Neural crest cell (in vitro differentiated cells): ENCODE results near the gene DNAAF5. TPM values are rescaled to one million over a fixed set of nuclear protein-coding genes. Genes with fewer than 3 reads are reported as not detected.
A peak's percentile ranks its signal among the peaks of the same experiment; 100 is the strongest.

Experiments
- DNase-seq: peaks from one replicate; pipeline ENCODE4 v3.0.0; 2021; ENCODE audit warnings: low read depth, mixed read lengths, low spot score
- H3K27ac Mint-ChIP-seq: one replicate; pipeline ENCODE4 v1.8.0; 2021; ENCODE audit warnings: mild to moderate bottlenecking, mixed read lengths; ENCODE audit not compliant: unreplicated experiment
- H3K27me3 Mint-ChIP-seq: 2 replicates; pipeline ENCODE4 v1.8.0; 2021; ENCODE audit warnings: low read depth, mild to moderate bottlenecking, mixed read lengths
- H3K36me3 Mint-ChIP-seq: 2 replicates; pipeline ENCODE4 v1.8.0; 2021; ENCODE audit warnings: low read depth, mild to moderate bottlenecking, mixed read lengths
- H3K4me1 Mint-ChIP-seq: 2 replicates; pipeline ENCODE4 v1.8.0; 2021; ENCODE audit warnings: mixed read lengths
- H3K4me3 Mint-ChIP-seq: one replicate; pipeline ENCODE4 v1.8.0; 2021; ENCODE audit warnings: mild to moderate bottlenecking, mixed read lengths
- H3K9me3 Mint-ChIP-seq: 2 replicates; pipeline ENCODE4 v1.8.0; 2021; ENCODE audit warnings: mixed read lengths
- total RNA-seq: library from RNA; stranded (reverse); gene quantifications from 2 replicates; pipeline ENCODE4 v1.2.1, GENCODE V29; 2021
- TF ChIP-seq, protein P1 (sequence below): fragments of 200-600 bp; sonication (generic); conservative IDR thresholded peaks from 2 replicates; pipeline ENCODE4 v1.5.0; 2021; ENCODE audit warnings: antibody characterized with exemption, mild to moderate bottlenecking

DNAAF5 gene
- total RNA-seq, 1 donor from 2014 or later: 54.2 TPM

DNA sequence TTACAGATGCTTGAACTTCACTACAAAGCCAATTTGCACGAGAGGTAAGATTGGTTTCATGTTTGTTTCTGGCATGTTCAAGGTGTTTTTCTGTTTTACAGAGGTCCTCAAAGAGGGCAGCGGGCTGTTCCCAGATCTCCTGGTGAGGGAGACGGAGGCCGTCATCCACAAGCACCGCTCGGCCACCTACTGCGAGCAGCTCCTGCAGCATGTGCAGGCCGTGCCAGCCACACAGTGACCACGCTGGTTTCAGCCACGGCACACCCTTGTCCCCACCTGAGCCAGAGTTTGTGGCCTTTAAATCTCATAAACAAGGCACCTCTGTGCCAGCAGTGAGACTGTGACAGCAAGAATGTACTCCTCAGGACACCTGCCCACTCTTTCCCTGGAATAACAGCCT, 58.9 kb downstream of the DNAAF5 start:
- Mint-ChIP-seq H3K4me3 (no peak overlapping the region), H3K4me1 (no peaks in the 10 kb centered on the region), H3K9me3 (peaks cover 2% of the 10 kb centered on the region), H3K36me3 (peaks cover 40% of the 10 kb centered on the region), H3K27ac (no peak overlapping the region), H3K27me3 (no peaks in the 10 kb centered on the region)
- TF ChIP-seq, protein P1, sequence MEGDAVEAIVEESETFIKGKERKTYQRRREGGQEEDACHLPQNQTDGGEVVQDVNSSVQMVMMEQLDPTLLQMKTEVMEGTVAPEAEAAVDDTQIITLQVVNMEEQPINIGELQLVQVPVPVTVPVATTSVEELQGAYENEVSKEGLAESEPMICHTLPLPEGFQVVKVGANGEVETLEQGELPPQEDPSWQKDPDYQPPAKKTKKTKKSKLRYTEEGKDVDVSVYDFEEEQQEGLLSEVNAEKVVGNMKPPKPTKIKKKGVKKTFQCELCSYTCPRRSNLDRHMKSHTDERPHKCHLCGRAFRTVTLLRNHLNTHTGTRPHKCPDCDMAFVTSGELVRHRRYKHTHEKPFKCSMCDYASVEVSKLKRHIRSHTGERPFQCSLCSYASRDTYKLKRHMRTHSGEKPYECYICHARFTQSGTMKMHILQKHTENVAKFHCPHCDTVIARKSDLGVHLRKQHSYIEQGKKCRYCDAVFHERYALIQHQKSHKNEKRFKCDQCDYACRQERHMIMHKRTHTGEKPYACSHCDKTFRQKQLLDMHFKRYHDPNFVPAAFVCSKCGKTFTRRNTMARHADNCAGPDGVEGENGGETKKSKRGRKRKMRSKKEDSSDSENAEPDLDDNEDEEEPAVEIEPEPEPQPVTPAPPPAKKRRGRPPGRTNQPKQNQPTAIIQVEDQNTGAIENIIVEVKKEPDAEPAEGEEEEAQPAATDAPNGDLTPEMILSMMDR: no peak
- DNase-seq: no peak

DNA sequence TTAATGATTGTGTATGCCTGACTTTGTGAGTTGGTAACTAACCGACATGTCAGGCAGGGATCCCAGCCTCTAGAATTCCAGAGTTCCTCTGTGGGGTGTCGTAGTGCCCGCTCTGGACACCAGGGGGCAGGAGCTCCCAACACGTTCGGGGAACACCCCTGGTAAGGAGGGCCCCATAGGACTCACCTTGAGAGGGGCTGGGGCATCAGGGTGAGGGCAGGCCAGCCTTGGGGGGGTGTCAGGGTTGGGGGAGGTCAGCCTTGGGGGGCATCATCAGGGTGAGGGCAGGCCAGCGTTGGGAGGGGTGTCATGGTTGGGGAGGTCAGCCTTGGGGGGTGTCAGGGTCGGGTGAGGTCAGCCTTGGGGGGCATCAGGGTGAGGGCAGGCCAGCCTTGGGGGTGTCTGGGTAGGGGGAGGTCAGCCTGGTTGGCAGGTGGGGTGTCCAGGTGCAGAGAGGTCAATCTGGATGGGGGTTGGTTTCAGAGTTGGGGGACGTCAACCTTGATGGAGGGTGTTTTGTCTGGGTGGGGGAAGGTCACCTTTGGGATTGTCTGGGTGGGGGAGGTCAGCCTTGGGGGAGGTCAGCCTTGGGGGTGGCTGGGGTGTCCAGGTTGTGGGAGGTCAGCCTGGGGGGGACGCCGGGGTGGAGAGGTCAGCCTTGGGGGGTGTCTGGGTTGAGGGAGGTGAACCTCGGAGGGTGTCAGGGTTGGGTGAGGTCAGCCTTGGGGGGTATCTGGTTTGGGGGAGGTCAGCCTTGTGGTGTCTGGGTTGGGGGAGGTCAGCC, 60.2 kb downstream of the DNAAF5 start:
- no peak overlapping the region for H3K27ac Mint-ChIP-seq
- TF ChIP-seq, protein P1: peak; percentile 73
- H3K4me1 Mint-ChIP-seq: no peaks in the 10 kb centered on the region
- peaks cover 2% of the 10 kb centered on the region for H3K9me3 Mint-ChIP-seq
- no peak overlapping the region for H3K4me3 Mint-ChIP-seq
- H3K27me3 Mint-ChIP-seq: no peaks in the 10 kb centered on the region
- H3K36me3 Mint-ChIP-seq: peaks cover 34% of the 10 kb centered on the region
- DNase-seq: peak; percentile 66

DNA sequence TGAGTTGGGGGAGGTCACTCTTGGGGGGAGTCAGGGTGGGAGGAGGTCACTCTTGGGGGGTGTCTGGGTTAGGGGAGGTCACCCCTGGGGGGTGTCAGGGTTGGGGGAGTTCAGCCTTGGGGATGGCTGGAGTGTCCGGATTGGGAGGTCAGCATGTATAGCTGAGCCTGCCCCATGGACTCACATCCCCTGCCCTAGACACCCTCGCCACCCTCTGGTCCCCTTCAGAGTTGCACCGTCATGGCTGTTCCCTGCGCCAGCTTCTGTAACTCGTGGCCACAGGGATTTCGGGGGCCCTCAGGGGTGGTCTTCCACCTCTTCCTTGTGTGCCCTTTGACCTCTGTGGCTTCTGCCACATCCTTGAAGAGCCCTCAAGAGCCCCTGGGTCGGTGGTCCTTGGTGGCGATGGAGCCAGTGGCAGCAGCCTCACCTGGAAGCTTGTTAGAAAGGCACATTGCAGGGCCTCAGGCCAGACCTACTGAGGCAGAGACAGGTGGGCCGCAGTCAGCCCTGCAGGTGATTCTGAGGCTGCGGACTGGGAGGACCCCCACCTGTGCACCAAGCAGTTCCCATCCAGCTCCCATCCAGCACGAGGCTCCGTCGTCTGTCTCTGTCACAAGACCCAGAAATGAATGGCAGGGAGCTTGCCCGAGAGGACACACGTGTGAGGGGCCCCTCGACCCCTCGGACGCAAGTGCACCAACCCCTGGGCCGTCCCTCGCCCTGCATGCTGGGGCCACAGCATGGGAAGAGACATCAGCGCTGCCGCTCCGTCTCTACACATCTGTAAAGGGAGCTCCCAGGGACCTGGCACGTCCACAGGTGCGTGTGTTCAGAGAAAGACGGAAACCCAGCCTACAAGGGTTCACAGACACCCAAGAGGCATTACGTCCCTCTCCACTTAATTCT, 61.1 kb downstream of the DNAAF5 start:
- peaks cover 30% of the 10 kb centered on the region for H3K36me3 Mint-ChIP-seq
- no peak for DNase-seq
- TF ChIP-seq, protein P1: peak; percentile 16
- H3K4me3 Mint-ChIP-seq: no peak overlapping the region
- no peak overlapping the region for H3K27ac Mint-ChIP-seq
- H3K4me1 Mint-ChIP-seq: no peaks in the 10 kb centered on the region
- no peaks in the 10 kb centered on the region for H3K27me3 Mint-ChIP-seq
- H3K9me3 Mint-ChIP-seq: peaks cover 2% of the 10 kb centered on the region

DNA sequence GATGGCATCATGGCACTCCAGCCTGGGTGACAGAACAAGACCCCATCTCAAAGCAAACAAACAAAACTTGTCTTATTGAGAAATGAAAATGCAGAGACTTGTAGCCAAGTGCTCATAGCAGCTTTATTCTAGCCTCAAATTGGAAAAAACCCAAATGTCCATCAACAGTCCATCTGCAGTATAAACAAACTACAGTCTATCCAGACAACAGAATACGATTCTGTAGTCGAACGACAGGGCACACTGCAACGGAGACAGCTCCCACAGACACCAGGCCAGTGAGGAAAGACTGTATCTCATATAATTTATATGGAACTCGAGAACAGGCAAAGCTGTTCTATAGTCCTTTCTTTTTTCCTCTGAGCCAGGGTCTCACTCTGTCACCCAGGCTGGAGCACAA, 65.0 kb downstream of the DNAAF5 start:
- DNase-seq: no peak
- peaks cover 16% of the 10 kb centered on the region for H3K36me3 Mint-ChIP-seq
- TF ChIP-seq, protein P1: no peak
- H3K9me3 Mint-ChIP-seq: peaks cover 2% of the 10 kb centered on the region
- no peaks in the 10 kb centered on the region for H3K4me1 Mint-ChIP-seq
- H3K27me3 Mint-ChIP-seq: no peaks in the 10 kb centered on the region
- no peak overlapping the region for H3K27ac Mint-ChIP-seq
- H3K4me3 Mint-ChIP-seq: no peak overlapping the region

DNA sequence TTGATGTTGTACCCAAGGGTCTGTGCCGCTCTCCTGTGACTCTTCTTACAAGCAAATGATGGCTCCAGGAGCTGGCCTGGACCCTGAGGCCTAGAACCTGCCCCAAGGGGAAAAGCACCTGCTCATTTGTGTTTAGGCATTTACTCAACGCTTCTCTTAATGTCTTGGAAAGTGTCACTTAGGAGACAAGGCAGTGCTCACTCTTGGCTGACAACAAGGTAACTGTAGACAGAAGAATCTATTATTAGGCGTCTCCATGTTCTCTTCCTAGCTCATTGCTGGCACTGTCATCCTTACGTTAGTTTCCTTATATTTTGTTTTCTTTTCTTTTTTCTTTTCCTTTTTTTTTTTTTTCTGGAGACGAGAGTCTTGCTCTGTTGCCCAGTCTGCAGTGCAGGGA, 67.7 kb downstream of the DNAAF5 start:
- Mint-ChIP-seq H3K4me1 (no peaks in the 10 kb centered on the region), H3K27ac (peak overlapping the region; percentile 71), H3K27me3 (no peaks in the 10 kb centered on the region), H3K4me3 (no peak overlapping the region), H3K9me3 (no peaks in the 10 kb centered on the region), H3K36me3 (peaks cover 13% of the 10 kb centered on the region)
- TF ChIP-seq, protein P1: no peak
- DNase-seq: no peak
